HG02885 (cell line): ENCODE data around the gene STXBP5L.
"Not testable (repeated sequence)": the region's sequence is repeated elsewhere in the genome, so short reads cannot be mapped to it uniquely, and the experiment has no call there.

Experiments used
- ATAC-seq: cut with Tn5 transposase; IDR thresholded peaks from one replicate; pipeline ENCODE4 v1.9.1; 2021; ENCODE audit warnings: mild to moderate bottlenecking; ENCODE audit not compliant: unreplicated experiment, poor library complexity

The STXBP5L gene

GRCh38 chr3:121411523-121411922 is 503.5 kb downstream of the STXBP5L start:
- ATAC-seq, result no peak

DNA sequence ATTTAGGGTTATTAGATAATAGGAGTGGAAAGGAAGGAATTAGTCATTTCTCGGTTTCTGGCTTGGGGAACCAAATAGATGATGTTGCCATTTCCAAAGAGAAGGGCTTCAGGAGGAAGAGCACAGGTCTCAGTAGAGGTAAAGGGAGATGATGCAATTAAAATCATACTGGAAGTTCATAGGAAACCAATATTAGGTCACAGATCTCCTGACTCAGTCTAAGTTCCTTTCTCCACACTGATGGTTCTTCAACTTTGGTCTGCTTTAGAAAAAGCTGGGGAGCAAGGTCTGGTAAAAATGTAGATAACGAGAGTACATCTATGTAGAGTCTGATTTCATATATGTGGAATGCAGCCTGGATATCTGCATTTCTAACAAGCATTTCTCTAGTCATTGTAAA is 506.9 kb downstream of the STXBP5L start:
- ATAC-seq, result no peak

- ATAC-seq, result no peak
These were observed 510.2 kb downstream of the STXBP5L start for GRCh38 chr3:121418182-121418581.

DNA sequence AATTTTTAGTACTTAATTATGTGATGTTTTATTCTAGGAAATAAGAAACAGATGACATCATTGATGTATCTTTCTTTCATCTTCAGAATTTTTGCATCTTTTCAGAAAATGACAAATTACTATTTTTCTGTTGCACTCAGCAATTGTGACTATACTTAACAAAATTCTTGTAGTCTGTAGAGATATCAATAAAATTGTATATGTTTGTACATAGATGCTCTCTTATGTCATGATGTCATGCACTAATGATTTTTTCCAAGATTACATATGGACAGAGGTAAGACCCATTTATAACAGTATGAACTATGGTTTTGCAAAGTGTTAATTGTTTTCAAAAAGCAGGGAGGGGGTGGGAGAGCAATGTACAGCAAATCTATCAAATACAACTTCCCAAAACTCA is 516.5 kb downstream of the STXBP5L start:
- ATAC-seq, result no peak

GRCh38 chr3:121430664-121431215 is 522.7 kb downstream of the STXBP5L start:
- ATAC-seq, result no peak

- peak; percentile 95 for ATAC-seq
These were observed 523.9 kb downstream of the STXBP5L start for GRCh38 chr3:121431726-121432517.

GRCh38 chr3:121436074-121436473 is 528.1 kb downstream of the STXBP5L start:
- ATAC-seq, result no peak

DNA sequence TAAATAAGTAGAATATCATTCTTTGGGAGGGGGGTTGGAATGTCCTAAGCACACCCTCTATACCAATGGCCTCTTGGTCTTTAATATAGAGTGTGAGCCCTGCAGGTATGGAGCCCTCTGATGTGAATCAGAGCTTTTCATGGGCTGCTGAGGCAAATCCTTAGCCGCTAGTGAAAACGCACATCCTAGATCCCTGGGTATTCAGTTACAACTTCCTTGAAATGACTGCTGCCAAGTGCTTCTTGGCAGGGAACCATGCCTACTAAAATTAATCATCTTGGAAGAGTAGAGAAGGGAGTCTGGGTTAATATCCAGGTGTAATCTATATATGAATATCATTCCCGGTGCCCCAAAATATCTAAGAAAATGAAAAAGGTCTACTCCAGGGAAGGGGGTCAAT is 528.6 kb downstream of the STXBP5L start:
- ATAC-seq, result no peak

- ATAC-seq, result no peak
These were observed 535.5 kb downstream of the STXBP5L start for GRCh38 chr3:121443456-121443855.

DNA sequence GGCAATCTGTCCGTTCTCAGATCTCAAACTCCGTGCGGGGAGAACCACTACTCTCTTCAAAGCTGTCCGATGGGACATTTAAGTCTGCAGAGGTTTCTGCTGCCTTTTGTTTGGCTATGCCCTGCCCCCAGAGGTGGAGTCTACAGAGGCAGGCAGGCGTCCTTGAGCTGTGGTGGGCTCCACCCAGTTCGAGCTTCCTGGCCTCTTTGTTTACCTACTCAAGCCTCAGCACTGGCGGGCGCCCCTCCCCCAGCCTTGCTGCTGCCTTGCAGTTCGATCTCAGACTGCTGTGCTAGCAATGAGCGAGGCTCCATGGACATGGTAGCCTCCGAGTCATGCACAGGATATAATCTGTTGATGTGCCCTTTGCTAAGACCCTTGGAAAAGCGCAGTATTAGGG is 543.7 kb downstream of the STXBP5L start:
- not testable (repeated sequence) for ATAC-seq

GRCh38 chr3:121462565-121462964 is 554.6 kb downstream of the STXBP5L start:
- no peak for ATAC-seq

DNA sequence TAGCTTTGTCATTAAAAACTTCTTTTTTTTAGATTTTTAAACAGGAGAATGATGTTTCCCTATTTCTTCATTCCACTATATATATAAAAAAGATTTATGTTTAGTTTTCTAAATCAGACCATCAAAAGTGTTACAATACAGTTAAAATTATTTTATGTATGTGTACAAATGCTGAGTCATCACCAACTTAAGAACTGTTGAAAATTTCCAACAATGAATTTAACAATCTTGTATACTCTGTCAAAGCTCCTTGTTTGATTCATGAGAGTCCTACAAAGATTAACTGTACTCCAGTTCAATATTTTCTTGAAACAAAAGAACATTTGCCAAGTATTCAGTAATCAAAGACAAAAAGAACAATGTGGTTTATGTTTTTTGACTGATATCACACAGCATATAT is 555.7 kb downstream of the STXBP5L start:
- no peak for ATAC-seq

- no peak for ATAC-seq
These were observed 559.1 kb downstream of the STXBP5L start for GRCh38 chr3:121467085-121467484.

GRCh38 chr3:121473001-121473400 is 565.0 kb downstream of the STXBP5L start:
- no peak for ATAC-seq
